ENCODE results near the gene P2RX3. TPM values are rescaled to one million over a fixed set of nuclear protein-coding genes. Genes with fewer than 3 reads are reported as not detected.

Gene P2RX3
- total RNA-seq, 1 experiment from 2014 or later = 0.15 TPM

- Histone ChIP-seq H3K4me2 (ENCODE audit: insufficient read depth, insufficient read length, low read length) (peak overlapping the region; percentile 49), H3K23ac (ENCODE audit: insufficient read length, low read depth, low read length) (no peak overlapping the region), H3K79me2 (ENCODE audit: insufficient read depth, low read length) (no peaks in the 10 kb centered on the region), H3K4ac (ENCODE audit: low read depth, low read length) (no peak overlapping the region), H3T11ph (ENCODE audit: low read length) (no peak overlapping the region), H2AFZ (ENCODE audit: low read length) (peak overlapping the region; percentile 94), H3K14ac (ENCODE audit: insufficient read depth, low read length) (peak overlapping the region; percentile 67), H3K4me1 (ENCODE audit: insufficient read depth, low read length) (no peaks in the 10 kb centered on the region), H4K5ac (ENCODE audit: insufficient read length, low read depth, low read length) (no peak overlapping the region), H3K9ac (ENCODE audit: extremely low read depth, insufficient read length, low read length) (peak overlapping the region; percentile 8), H3K79me1 (ENCODE audit: insufficient read depth, low read depth, low read length, poor library complexity, severe bottlenecking) (no peaks in the 10 kb centered on the region), H2BK15ac (ENCODE audit: low read depth, low read length) (no peak overlapping the region), H3K23me2 (ENCODE audit: insufficient read length, low read depth, low read length, poor library complexity, severe bottlenecking) (peaks cover 5% of the 10 kb centered on the region), H4K91ac (ENCODE audit: insufficient read length, low read depth, low read length) (no peak overlapping the region), H2BK120ac (ENCODE audit: low read depth, low read length, poor library complexity, severe bottlenecking) (no peak overlapping the region), H3K27me3 (ENCODE audit: insufficient read depth, low read length) (no peaks in the 10 kb centered on the region), H3K18ac (ENCODE audit: insufficient read length, low read depth, low read length) (peak overlapping the region; percentile 71), H2BK12ac (ENCODE audit: insufficient read length, low read depth, low read length) (no peak overlapping the region), H3K9me3 (ENCODE audit: control insufficient read depth, low read depth, low read length) (no peaks in the 10 kb centered on the region), H2BK20ac (ENCODE audit: low read depth, low read length, poor library complexity, severe bottlenecking) (no peak overlapping the region), H2BK5ac (ENCODE audit: insufficient read length, low read length) (no peak overlapping the region), H3K56ac (ENCODE audit: insufficient read length, low read depth, low read length) (no peak overlapping the region), H4K20me1 (ENCODE audit: control insufficient read depth, insufficient read depth, insufficient read length) (no peaks in the 10 kb centered on the region), H2AK5ac (ENCODE audit: insufficient read length, low read length) (no peak overlapping the region), H4K8ac (replicated peaks; ENCODE audit: insufficient read length, low read depth, low read length) (no peak overlapping the region), H3K27ac (ENCODE audit: insufficient read length, low read depth, low read length) (no peak overlapping the region)
- Mint-ChIP-seq H3K36me3 (ENCODE audit: insufficient read depth in 1 of 3, low read depth in 3 of 3) (peaks cover 0 to 5% (median 0%) of the 10 kb centered on the region in 3 experiments; a peak in 2 of 7 replicates), H3K4me3 (peak overlapping the region; percentile 59 to 72), H3K9me3 (peaks cover 3 to 8% of the 10 kb centered on the region in 2 experiments; a peak in 4 of 5 replicates), H3K27ac (no peak overlapping the region), H3K4me1 (peaks cover 25 to 44% of the 10 kb centered on the region in 2 experiments), H3K27me3 (ENCODE audit: low read depth) (peaks cover 36% of the 10 kb centered on the region)
- no CpG with 5 or more reads among the region's 31 CpGs for WGBS (ENCODE audit: extremely low coverage, insufficient read length, low lambda C conversion rate)
- peak; percentile 86 for DNase-seq
- peak; percentile 97 for TF ChIP-seq CTCF (conservative IDR thresholded peaks at IDR 0.05)
Measured at GRCh38 chr11:57349491-57350274, 11.5 kb downstream of the P2RX3 start.

Data from H9 (cell line).